Measurements from ENCODE around the gene DCTN2.

DCTN2 gene

DNA sequence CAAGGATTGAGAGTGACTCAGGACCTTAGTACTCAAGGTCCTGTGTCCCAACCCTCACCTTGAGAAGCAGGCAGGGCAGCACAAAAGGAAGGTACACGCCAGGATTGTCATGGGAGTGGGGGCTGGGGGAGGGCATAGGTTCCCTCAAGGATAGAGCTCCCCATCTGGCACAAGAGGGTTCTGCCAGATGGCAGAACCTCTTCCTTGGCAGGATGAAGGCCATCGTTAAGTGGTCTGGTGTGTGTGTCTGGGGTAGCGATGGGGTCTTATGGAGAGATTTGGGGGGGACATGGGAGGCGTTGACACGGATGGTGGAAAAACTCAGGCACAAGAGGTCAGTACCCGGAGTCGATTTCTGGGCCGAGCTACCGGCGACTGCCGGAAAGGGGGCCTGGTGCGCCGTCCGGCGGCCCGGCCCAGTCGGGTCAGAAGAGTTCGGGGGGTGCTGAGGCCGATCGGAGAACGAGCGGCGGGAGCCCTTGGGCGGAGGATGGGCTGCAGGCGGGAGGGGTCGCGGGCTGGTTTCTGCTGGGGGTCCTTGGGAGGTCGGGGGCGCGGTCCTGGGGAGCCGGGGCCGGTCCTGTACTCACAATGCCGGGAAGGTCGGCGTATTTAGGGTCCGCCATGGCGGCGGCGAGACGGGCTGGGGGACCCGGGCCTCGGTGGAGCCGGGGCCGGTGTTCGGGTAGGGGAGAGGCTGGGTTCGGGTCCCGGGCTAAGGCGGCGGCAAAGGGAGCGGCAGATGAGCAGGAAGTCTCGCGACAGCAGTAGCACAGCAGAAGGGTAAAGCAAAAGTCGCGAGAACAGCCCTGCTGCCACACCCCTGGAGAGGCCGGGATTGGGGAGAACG is at the start of gene DCTN2:
TSS of gene DCTN2 (minus strand) at position 755 of the 850 bp plus-strand sequence. CDS start at position 626, 129 bp downstream.
- peak; percentile 35 to 98 (median 92) for DNase-seq

GRCh38 chr12:57593187-57593586 is 46.2 kb upstream of the DCTN2 start:
- peak in 1 of 56 donors; percentile 24 for DNase-seq

GRCh38 chr12:57592551-57593165 is 45.7 kb upstream of the DCTN2 start:
- peak in 4 of 56 donors; percentile 9 to 36 (median 18) for DNase-seq

GRCh38 chr12:57591782-57592325 is 44.9 kb upstream of the DCTN2 start:
- DNase-seq, result peak in 1 of 56 donors; percentile 8

- DNase-seq, result peak in 55 of 56 donors; percentile 22 to 85 (median 63)
These were observed 44.1 kb upstream of the DCTN2 start, which contains the start of gene PIP4K2C for GRCh38 chr12:57590864-57591781. TSS of gene PIP4K2C (plus strand) at chr12:57591192. CDS start at chr12:57591290, 98 bp downstream.

GRCh38 chr12:57590479-57590863 is 43.5 kb upstream of the DCTN2 start:
- no peak for DNase-seq

DNA sequence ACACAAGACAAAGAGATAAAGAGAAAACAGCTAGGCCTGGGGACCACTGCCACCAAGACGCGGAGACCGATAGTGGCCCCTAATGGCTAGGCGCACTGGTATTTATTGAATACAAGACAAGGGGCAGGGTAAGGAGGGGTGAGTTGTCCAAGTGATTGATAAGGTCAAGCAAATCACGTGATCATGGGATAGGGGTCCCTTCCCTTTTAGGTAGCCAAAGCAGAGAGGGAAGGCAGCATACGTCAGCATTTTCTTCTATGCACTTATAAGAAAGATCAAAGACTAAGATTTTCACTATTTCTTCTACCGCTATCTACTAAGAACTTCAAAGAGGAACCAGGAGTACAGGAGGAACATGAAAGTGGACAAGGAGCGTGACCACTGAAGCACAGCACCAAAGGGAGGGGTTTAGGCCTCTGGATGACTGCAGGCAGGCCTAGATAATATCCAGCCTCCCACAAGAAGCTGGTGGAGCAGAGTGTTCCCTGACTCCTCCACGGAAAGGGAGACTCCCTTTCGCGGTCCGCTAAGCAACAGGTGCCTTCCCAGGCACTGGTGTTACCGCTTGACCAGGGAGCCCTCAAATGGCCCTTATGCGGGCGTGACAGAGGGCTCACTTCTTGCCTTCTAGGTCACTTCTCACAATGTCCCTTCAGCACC is 42.1 kb upstream of the DCTN2 start:
- DNase-seq, result peak in 1 of 56 donors; percentile 11

GRCh38 chr12:57586832-57587429 is 39.9 kb upstream of the DCTN2 start:
- DNase-seq, result no peak

- peak in 10 of 56 donors; percentile 5 to 67 (median 19) for DNase-seq
These were observed 39.1 kb upstream of the DCTN2 start for GRCh38 chr12:57586128-57586527.

DNA sequence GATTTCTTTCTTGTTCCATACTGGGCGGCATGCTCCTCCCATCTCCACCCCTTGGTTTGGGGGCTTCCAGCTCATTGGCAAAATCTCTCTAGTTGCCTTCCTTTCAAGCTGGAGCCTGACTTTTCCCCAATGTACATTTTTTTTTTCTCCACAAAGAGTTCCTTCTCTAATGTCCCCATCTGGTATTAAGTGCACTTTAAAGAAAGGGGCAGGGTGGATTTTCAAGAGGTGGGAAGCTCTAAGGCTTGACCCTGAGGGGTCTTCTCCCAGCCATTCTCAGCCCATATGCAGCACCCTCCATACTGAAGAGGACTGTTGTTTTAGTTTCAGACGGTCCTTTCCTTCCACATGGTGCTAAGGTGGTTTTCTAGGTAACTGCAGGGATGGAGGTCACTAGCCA is 38.2 kb upstream of the DCTN2 start:
- no peak for DNase-seq

DNA sequence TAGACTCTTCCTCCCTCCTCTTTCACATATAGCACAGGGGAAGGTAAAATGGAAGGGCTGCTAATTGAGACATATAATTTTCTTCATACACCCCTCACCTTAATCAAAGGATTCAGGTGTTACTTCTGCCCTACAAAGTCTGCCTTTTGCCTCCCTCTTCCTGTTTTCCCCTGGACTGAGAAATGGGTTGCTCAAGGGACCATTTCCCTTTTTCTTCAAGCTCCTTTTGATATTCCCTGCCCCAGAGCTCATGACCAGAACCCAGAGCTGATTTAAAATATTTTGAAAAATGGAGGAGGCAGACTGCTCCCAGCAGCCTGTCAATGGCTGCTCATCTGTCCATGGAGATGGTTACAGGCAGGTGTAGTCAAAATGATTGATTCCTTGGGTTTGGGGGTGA is 37.7 kb upstream of the DCTN2 start:
- no peak for DNase-seq

DNA sequence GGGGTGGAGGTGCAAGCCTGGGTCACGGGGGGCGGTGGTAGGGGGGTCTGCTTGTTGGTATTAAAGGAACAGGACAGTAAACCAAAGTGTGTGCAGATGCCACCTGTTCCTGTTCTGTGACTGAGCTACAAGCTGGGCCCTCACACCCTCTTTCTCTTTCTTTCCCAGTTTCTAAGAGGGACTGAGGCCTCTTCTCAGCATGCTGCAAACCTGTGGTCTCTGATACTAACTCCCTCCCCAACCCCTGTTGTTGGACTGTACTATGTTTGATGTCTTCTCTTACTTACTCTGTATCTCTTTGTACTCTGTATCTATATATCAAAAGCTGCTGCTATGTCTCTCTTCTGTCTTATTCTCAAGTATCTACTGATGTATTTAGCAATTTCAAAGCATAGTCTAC is 37.1 kb upstream of the DCTN2 start:
- DNase-seq, result no peak

DNA sequence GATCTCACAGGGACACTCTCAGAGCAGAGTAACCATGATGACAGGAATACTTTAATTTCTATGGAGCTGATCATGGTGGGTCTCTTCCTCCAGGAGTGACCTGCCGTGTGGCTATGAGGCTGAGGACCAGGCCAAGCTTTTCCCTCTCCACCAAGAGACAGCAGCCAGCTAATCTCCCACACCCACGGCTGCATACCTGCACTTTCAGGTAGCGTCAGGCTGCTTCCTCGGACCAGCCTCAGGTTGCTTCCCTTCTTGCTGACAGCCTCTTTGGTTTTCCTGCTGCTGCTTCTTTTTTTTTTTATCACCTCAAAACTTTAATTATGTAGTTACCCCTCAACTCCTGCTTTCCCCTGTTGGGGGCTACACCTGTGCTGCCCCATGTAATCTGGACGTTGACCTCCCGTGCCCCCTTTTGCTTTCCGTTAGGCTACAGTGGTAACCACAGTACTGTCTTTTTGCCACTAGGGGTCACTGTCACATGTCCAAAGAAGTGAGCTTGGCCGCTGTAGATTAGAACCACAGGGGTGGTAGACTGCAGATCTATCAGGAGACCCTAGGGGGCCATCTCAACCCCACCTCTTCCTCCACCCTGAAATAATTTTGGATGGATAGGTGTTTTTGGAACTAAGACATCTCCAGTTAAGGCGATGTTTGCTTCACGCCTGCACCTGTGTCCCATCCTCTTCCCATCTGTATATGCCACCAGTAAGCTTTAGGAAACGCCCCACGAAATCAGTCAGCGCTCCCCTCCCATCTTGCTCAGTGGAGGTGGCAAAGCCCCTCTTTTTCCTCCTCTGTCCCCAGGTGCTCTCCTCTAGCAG is 36.2 kb upstream of the DCTN2 start:
- peak in 47 of 56 donors; percentile 4 to 79 (median 32) for DNase-seq

GRCh38 chr12:57582440-57582839 is 35.4 kb upstream of the DCTN2 start:
- no peak for DNase-seq

DNA sequence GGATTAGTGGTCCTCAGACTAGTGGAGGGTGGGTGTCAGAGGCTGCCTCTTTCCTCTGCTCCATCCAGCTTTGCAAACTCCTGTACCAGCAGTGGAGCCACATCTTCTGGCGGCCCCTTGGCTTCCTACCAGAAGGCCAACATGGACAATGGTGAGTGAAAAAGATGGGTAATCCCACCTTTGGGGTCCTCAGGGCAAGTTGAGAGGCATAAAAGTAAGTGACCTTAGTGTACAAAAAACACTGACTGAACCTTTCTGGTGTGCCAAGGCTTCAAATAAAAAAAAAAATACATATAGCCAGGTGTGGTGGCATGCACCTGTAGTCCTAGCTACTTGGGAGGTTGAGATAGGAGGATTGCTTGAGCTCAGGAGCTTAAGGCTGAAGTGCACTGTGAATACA is 34.8 kb upstream of the DCTN2 start:
- DNase-seq, result no peak

GRCh38 chr12:57580466-57580795 is 33.4 kb upstream of the DCTN2 start:
- no peak for DNase-seq

DNA sequence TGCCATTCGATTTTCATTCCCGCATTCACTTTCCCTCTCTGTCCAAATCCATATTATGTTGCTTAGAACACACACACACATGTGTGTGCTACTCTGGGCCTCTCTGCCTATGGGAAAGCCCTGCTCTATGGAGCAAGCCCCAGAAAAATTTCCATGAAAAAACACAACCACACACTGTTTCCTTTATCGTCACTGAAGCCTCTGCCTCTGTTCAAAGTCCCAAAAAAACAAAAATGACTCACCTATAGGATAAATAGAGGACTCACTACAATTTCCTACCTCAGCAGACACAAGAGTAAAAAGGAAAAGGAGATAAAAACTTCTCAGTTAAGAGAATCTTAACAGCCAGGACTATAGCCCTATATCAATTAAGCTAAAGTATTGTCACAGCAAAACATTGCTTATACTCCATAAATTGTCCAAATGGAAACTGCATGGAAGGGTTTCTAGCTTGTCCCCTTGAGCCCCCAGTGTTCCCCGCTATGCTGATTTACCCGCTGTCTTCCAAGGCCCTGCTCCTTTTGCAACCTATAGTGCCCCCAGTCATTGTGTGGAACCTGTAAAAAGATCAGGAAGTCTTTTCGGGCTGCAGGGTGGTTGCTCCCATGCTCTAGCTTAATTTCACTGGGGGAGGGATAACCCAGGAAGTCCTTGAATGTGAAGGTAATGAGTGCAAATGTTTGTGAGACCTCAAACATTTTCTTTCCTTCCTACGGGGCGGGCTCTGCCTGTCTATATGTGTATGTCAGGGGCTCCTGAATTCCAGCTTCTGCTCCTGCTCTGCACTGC is 32.9 kb upstream of the DCTN2 start:
- DNase-seq, result no peak

GRCh38 chr12:57579011-57579410 is 32.0 kb upstream of the DCTN2 start:
- no peak for DNase-seq
